HG03442 (cell line): ENCODE results near the gene LRP1.

Experiments used
- ATAC-seq: cut with Tn5 transposase; IDR thresholded peaks from one replicate; pipeline ENCODE4 v1.9.1; 2021; ENCODE audit warnings: mild to moderate bottlenecking, moderate library complexity; ENCODE audit not compliant: unreplicated experiment

The LRP1 gene

GRCh38 chr12:57093415-57094207, 34.7 kb upstream of the LRP1 start:
- ATAC-seq = no peak

DNA sequence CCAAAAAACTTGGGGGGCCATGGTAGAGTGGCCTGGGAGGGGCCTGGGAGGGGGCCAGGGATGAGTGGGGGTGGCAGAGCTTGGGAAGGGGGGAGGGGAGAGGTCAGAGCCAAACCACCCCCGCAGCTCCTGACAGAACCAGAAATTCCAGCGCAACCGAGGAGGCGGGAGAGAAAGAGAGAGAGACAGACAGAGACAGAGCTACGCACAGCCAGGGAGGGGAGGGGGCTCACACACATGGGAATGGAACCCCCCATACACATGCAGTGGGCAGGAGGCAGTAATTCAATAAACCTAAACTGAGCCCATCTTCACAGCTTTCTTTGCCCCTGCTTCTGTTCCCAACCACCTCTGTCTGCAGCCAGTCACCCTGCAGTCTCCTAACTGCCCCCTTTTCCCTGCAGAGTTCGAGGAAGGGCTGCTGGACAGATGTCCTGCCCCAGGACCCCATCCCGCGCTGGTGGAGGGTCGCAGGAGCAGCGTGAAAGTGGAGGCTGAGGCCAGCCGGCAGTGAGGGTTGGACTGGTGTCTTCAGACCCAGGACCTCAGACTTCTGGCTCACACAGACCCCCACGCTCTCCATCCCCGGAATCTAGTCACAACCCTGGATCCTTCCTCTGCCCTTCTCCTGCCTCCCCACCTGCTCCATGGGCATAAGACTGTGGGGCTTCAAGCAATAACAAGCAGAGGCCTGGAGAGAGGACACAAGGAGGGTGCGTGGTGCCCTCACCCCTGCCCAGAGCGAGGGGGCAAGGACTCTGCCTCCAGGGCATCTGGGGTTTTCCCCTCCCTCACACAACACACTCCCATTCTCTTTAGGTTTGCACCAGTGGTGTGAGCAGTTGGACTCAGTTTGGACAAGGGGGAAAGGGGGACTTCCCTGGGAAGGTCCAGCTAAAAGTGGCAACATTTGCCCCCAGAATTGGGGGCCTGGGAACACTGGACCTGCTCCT, 33.8 kb upstream of the LRP1 start:
- no peak for ATAC-seq

DNA sequence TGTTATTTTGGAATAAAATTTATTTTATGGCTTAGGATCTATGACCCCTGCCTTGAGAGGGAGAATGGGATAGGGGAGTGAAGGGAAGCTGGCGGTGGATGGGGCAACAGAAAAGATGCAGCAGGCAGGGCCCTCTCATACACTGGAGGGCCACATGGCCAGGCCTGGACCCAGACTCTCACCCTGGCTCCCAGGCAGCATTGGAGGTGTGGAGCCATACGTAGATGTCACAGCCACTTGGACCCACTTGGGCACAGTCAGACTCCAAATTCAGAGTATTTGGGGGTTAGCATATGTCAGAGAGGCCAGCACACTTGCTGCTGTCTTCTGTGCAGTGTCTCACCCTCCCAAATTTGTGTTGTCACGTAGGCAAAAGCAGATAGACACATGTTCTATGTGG, 32.8 kb upstream of the LRP1 start:
- no peak for ATAC-seq

GRCh38 chr12:57096099-57096572, 32.1 kb upstream of the LRP1 start:
- ATAC-seq = no peak

- no peak for ATAC-seq
These were observed 31.3 kb upstream of the LRP1 start for GRCh38 chr12:57096748-57097553.

DNA sequence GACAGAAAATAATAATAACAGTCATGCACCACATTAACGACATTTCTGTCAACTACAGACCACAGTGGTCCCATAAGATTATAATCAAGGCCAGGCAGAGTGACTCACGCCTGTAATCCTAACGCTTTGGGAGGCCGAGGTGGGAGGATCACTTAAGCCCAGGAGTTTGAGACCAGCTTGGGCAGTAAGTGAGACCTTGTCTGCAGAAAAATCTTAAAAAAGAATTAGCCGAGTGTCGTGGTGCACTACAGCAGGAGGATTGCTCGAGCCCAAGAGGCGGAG, 30.8 kb upstream of the LRP1 start:
- ATAC-seq = no peak

DNA sequence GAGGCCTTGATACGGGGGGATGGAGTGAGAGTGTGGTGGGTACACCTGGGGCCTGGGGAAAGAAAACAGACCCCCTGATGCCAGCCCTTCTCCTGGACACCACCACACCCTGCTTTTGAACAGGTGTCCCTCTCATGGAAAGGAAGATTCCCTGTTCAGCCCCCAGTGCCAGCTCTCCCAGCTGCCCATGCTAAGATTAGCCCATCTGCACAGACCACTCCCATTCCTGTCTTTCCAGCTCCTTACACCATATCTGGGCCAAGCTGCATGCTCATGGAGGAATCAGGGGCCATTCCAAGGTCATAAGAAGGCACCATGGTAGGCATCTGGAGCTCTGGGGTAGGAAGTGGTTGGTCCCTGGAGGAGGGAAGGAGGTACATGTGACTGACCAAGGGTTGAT, 29.7 kb upstream of the LRP1 start:
- no peak for ATAC-seq

GRCh38 chr12:57099047-57099714, 29.1 kb upstream of the LRP1 start:
- ATAC-seq = no peak

GRCh38 chr12:57099766-57100165, 28.5 kb upstream of the LRP1 start:
- ATAC-seq = no peak

GRCh38 chr12:57101892-57102695, 26.2 kb upstream of the LRP1 start:
- ATAC-seq = no peak

GRCh38 chr12:57103856-57104255, 24.4 kb upstream of the LRP1 start:
- no peak for ATAC-seq

GRCh38 chr12:57104292-57104910, 23.9 kb upstream of the LRP1 start:
- no peak for ATAC-seq

DNA sequence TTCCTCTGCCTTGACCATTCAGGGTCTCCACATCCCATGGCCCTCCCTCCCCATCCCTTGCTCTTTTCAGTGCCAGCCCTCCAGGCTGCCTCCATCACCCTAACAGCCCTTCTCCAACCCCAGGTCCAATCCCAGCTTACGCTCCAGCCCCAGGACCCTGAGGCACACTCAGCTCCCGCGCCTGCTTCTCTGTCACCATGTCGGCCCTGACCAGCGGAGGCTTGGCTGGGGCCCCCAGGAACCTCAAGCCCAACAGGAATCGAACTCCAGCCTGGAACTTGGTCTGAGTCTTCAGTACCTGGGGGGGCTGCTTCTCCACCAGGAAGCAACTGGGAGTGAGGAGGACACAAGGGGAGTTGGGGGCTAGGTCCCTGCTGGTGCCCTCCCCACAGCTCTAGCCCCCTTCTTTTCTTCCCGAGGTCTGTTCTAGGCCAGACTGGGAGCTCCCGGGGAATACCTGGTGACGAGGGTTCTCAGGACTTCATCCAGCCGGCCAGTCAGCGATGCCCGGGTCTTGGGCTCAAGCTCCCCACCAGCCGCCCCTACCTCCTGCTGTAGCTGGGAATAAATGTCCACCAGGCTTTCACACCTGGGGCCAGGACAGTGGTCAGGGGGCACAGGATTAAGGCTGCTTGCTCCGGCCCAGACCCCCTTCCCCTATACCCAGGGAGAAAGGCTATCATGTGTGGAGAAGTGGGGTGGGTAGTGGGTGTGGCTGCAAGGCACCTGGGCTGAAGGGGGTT, 23.1 kb upstream of the LRP1 start:
- ATAC-seq = no peak

GRCh38 chr12:57106021-57106708, 22.1 kb upstream of the LRP1 start:
- ATAC-seq = no peak

GRCh38 chr12:57107456-57108155, 20.7 kb upstream of the LRP1 start:
- no peak for ATAC-seq

- no peak for ATAC-seq
These were observed 18.8 kb upstream of the LRP1 start for GRCh38 chr12:57109207-57110103.
